AG04450 (cell line): Measurements from ENCODE around the gene TLE7. TPM values are rescaled to one million over a fixed set of nuclear protein-coding genes. Genes with fewer than 3 reads are reported as not detected.
A peak's percentile ranks its signal among the peaks of the same experiment; 100 is the strongest.

Experiments used
- CTCF ChIA-PET: fragments of 300-600, 350-600 bp; formaldehyde crosslinking; extraction: SDS; loops from one replicate; lab custom pipeline; 2022; ENCODE audit warnings: antibody characterized with exemption, inconsistent platforms; lab: Charles Lee
- POLR2A ChIA-PET: fragments of 350-600 bp; formaldehyde crosslinking; extraction: SDS; loops from one replicate; lab custom pipeline; 2021; ENCODE audit warnings: antibody characterized with exemption, inconsistent platforms; lab: Yijun Ruan, JAX
- DNase-seq: peaks from one replicate; pipeline ENCODE4 v3.0.0-alpha.2; 2011; ENCODE audit warnings: low read depth, low spot score
- H3K27ac ChIP-seq: one replicate; pipeline ENCODE4 v1.5.1; 2012; ENCODE audit warnings: low read depth, low read length, control low read depth
- H3K27me3 ChIP-seq: one replicate; pipeline ENCODE4 v1.6.0; 2012; ENCODE audit warnings: low read length; ENCODE audit not compliant: control insufficient read depth, insufficient read depth
- H3K4me3 ChIP-seq: 2 replicates; pipeline ENCODE4 v1.5.1; 2011; ENCODE audit warnings: mild to moderate bottlenecking, low read depth, low read length, control low read depth
- H3K9me3 ChIP-seq: 2 replicates; pipeline ENCODE4 v1.5.1; 2012; ENCODE audit warnings: low read length; ENCODE audit not compliant: control insufficient read depth, insufficient read depth
- polyA plus RNA-seq: library from polyadenylated mRNA; depleted of rRNA; stranded (reverse); fragments of >200 nt; gene quantifications from 2 replicates; pipeline ENCODE4 v1.2.3, GENCODE V29; 2011
- TF ChIP-seq, protein P1 (sequence below): IDR thresholded peaks from 2 replicates; pipeline ENCODE4 v1.5.1; 2011; ENCODE audit warnings: low read depth, low read length, control low read depth, inconsistent platforms

TLE7 gene
- polyA plus RNA-seq, 1 experiment: not detected

DNA sequence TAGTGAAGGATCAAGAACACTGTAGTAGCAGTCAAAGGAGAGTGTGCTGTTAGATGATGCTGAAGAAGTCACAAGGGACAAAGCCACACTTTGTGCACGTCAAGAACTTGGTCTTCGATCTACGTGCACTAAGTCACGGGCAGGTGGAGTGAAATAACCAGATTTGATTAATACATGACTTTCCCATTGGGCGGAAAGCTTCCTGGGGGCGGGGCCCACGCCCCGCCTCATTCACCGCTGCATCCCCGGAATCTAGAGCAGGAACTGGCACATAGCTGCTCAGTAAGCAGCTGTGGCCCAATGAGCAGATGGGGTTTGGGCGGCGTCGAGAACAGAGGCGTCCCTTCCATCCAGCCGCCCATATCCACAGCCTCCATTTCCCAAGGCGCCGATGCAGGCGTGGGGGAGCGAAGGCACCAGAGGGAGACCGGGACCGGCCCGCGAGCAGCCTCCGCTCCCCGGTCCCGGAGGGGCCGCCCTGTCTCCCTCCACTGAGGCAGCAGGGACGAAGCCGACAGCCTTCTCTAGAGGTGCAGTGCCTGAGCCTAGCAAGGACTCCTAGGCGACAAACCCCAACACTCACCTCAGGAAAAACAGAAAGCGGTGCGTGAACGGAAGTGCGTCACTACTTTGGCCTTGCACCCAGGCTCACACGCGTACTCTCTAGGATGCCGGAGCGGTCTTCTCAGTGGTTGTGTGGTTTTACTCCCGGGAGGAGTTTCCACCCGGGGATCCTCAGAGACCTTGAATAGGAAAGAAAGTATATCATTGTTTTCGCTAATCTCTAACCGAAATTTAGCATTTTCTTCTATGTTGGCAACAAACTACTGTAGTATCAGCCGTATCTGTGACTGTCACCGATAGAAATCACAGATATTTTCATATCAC lies 42.4 kb upstream of the TLE7 start:
- Histone ChIP-seq H3K27ac (peak overlapping the region; percentile 100), H3K27me3 (no peaks in the 10 kb centered on the region), H3K9me3 (no peaks in the 10 kb centered on the region; the same call in 1 of the 2 replicates), H3K4me3 (peak overlapping the region; percentile 88)
- ChIA-PET CTCF (interaction anchor here (0.6 to 1.4 kb wide), 9 partner anchors 15 to 1752 kb away, joined by 3 to 7 read pairs (median 3); partner anchors contain the start of gene CMTR2), POLR2A (interaction anchor here (0.5 to 1.6 kb wide), 4 partner anchors 17 to 45 kb away, joined by 3 to 11 read pairs (median 6); partner anchors contain the start of gene ZNF23)
- TF ChIP-seq, protein P1, sequence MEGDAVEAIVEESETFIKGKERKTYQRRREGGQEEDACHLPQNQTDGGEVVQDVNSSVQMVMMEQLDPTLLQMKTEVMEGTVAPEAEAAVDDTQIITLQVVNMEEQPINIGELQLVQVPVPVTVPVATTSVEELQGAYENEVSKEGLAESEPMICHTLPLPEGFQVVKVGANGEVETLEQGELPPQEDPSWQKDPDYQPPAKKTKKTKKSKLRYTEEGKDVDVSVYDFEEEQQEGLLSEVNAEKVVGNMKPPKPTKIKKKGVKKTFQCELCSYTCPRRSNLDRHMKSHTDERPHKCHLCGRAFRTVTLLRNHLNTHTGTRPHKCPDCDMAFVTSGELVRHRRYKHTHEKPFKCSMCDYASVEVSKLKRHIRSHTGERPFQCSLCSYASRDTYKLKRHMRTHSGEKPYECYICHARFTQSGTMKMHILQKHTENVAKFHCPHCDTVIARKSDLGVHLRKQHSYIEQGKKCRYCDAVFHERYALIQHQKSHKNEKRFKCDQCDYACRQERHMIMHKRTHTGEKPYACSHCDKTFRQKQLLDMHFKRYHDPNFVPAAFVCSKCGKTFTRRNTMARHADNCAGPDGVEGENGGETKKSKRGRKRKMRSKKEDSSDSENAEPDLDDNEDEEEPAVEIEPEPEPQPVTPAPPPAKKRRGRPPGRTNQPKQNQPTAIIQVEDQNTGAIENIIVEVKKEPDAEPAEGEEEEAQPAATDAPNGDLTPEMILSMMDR: no peak
- DNase-seq: peak; percentile 85

DNA sequence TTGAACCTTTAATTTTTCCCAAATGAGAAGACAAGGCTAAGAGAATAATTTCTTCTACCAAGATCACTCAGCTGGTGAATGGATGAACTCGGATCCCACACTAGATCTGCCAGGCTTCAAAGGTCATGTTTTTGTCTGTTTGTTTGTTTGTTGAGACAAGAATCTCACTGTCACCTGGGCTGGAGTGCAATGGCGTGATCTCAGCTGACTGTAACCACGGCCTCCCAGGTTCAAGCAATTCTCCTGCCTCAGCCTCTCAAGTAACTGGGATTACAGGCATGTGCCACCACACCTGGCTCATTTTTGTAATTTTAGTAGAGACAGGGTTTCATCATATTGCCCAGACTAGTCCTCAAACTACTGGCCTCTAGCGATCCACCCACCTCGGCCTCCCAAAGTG lies 40.7 kb upstream of the TLE7 start:
- no peak for DNase-seq
- Histone ChIP-seq H3K27me3 (no peaks in the 10 kb centered on the region), H3K9me3 (no peaks in the 10 kb centered on the region; the same call in 1 of the 2 replicates), H3K27ac (no peak overlapping the region), H3K4me3 (no peak overlapping the region)
- TF ChIP-seq, protein P1: no peak
- CTCF ChIA-PET: interaction anchor here (3.8 kb wide), 1 partner anchor 17 kb away, joined by 18 read pairs; no protein-coding TSS in a partner anchor
- POLR2A ChIA-PET: no interaction called here

DNA sequence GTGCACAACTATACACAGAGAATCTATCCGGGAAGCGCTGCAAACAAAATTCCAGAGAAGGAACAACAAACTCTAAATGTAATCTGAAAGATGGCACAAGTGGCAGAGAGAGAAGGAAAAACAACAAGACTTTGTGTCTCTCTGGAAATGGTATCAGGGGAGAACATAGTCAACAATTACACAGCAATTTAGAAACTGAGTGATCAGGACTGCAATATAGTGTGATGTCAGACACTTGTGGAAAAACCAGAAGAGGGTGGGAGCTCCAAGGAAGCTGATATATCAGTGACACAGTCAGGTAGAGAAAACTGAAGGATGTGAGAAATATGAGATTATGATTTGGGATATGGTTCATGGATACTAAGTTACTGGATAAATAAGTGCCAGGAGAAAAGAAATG lies 39.1 kb upstream of the TLE7 start:
- CTCF ChIA-PET: interaction anchor here (1.1 to 3.8 kb wide), 2 partner anchors 18 to 68 kb away, joined by 4 to 18 read pairs; no protein-coding TSS in a partner anchor
- POLR2A ChIA-PET: no interaction called here
- no peak overlapping the region for H3K4me3 ChIP-seq
- H3K27ac ChIP-seq: no peak overlapping the region
- no peaks in the 10 kb centered on the region for H3K27me3 ChIP-seq
- no peaks in the 10 kb centered on the region; the same call in 1 of the 2 replicates for H3K9me3 ChIP-seq
- TF ChIP-seq, protein P1: no peak
- no peak for DNase-seq

DNA sequence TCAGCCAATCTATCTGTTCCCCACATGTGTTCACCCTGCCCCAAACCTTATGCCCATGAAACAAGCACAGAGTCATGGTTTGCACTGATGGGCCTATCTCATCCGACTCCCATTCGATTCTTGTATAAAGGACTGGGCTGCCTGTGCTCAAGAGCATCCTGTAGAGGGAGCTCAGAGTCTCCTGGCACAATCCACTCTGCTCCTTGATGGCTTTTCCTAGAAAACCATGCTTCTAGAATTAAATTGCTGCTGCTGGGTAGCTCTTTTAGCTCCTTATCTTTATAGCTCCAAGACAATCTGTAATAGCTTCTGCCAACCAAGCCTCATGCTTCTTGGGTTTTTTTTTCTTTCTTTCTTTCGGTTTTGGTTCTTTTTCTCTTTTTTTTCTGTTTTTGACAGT lies 37.6 kb upstream of the TLE7 start:
- CTCF ChIA-PET: interaction anchor here (0.6 to 3.8 kb wide), 5 partner anchors 15 to 149 kb away, joined by 3 to 18 read pairs (median 3); no protein-coding TSS in a partner anchor
- TF ChIP-seq, protein P1: peak; percentile 48
- H3K27me3 ChIP-seq: no peaks in the 10 kb centered on the region
- H3K4me3 ChIP-seq: no peak overlapping the region
- POLR2A ChIA-PET: no interaction called here
- DNase-seq: no peak
- no peaks in the 10 kb centered on the region; the same call in 1 of the 2 replicates for H3K9me3 ChIP-seq
- no peak overlapping the region for H3K27ac ChIP-seq
